H1 (cell line): ENCODE results near the gene SLC30A2. TPM values are rescaled to one million over a fixed set of nuclear protein-coding genes. Genes with fewer than 3 reads are reported as not detected.

Source experiments
- POLR2AphosphoS5 ChIP-seq: IDR thresholded peaks from 2 replicates; pipeline ENCODE4 v1.6.1; 2011; ENCODE audit warnings: low read depth, low read length
- TBP ChIP-seq: IDR thresholded peaks from 2 replicates; pipeline ENCODE4 v1.6.1; 2011; ENCODE audit warnings: low read depth, low read length, improper control_type of control experiment
- polyA plus RNA-seq, 7 experiments: library from polyadenylated mRNA; depleted of rRNA in 3 of 7; stranded (reverse) in 5 of 7; unstranded in 2 of 7; fragments of >200 nt in 5 of 7; fragments of 200-250 nt in 2 of 7; gene quantifications; 1 replicate in 5 of 7; 2 replicates in 1 of 7; 4 replicates in 1 of 7; pipeline versions ENCODE4 v1.2.1 to v1.2.3, GENCODE V29; 2011 to 2013; ENCODE audit warnings: missing spikeins in 2 of 7, mixed read lengths in 2 of 7
- total RNA-seq: library from RNA; stranded (reverse); fragmentation: NEBNext Ultra II Directional; extraction: Animal tissue kit (Norgen Biotek cat#: 25700); gene quantifications from 2 replicates; pipeline ENCODE4 v1.2.1, GENCODE V29; 2021
- TF ChIP-seq, protein P1 (sequence below), 3 experiments: IDR thresholded peaks; 1 replicate in 2 of 3; 2 replicates in 1 of 3; pipeline versions ENCODE4 v1.5.1 to v1.6.1; 2011; ENCODE audit warnings: low read length in 3 of 3, mild to moderate bottlenecking in 3 of 3, inconsistent platforms in 2 of 3, low read depth in 1 of 3, moderate library complexity in 1 of 3; ENCODE audit not compliant: insufficient read depth in 1 of 3; ENCODE audit errors: control extremely low read depth in 1 of 3
- TF ChIP-seq, protein P2 (sequence below): IDR thresholded peaks from 2 replicates; pipeline ENCODE4 v1.6.1; 2012; ENCODE audit warnings: low read length, inconsistent platforms

SLC30A2 gene
- total and polyA plus RNA-seq, 2 of the 8 experiments (the other 6 are each of a cell fraction or from before 2014, with no cell fraction given), result 0.19 to 0.76 TPM

DNA sequence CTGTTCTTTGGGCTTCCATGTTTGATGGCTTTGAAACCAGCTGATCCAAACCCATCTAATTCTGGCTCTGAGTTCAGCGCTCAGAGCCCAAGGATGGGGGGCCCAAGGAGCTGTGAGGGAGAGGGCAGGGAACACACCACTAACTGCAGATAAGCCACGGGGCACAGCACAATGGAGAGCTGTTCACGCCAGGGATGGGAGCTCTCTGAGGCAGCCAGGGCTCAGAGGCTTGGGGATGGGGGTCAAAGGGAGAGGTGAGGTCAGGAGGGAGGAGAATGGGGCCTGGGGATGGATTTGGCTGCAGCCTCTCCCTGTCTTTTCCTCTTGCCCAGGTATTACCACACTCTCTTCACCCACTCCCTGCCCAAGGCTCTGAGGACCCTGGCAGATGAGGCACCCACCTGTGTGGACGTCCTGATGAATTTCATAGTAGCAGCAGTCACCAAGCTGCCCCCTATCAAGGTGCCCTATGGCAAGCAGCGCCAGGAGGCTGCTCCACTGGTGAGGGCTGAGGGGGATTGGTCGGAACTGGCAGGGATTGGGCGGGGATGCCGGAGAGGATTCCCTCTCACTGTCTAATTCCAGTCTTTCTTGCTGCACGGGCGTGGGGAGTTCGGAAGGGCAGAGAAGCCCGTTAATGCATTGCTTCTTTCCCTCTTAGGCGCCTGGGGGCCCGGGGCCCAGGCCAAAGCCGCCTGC, 11.3 kb downstream of the SLC30A2 start (continued):
- TF ChIP-seq, protein P1, sequence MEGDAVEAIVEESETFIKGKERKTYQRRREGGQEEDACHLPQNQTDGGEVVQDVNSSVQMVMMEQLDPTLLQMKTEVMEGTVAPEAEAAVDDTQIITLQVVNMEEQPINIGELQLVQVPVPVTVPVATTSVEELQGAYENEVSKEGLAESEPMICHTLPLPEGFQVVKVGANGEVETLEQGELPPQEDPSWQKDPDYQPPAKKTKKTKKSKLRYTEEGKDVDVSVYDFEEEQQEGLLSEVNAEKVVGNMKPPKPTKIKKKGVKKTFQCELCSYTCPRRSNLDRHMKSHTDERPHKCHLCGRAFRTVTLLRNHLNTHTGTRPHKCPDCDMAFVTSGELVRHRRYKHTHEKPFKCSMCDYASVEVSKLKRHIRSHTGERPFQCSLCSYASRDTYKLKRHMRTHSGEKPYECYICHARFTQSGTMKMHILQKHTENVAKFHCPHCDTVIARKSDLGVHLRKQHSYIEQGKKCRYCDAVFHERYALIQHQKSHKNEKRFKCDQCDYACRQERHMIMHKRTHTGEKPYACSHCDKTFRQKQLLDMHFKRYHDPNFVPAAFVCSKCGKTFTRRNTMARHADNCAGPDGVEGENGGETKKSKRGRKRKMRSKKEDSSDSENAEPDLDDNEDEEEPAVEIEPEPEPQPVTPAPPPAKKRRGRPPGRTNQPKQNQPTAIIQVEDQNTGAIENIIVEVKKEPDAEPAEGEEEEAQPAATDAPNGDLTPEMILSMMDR (IDR thresholded peaks at IDR 0.05; ENCODE audit: control extremely low read depth in 1 of 3, insufficient read depth in 1 of 3, low read depth in 1 of 3, low read length in 3 of 3), result no peak
- TF ChIP-seq, protein P2, sequence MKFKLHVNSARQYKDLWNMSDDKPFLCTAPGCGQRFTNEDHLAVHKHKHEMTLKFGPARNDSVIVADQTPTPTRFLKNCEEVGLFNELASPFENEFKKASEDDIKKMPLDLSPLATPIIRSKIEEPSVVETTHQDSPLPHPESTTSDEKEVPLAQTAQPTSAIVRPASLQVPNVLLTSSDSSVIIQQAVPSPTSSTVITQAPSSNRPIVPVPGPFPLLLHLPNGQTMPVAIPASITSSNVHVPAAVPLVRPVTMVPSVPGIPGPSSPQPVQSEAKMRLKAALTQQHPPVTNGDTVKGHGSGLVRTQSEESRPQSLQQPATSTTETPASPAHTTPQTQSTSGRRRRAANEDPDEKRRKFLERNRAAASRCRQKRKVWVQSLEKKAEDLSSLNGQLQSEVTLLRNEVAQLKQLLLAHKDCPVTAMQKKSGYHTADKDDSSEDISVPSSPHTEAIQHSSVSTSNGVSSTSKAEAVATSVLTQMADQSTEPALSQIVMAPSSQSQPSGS, result no peak
- TF ChIP-seq TBP (no peak), POLR2AphosphoS5 (no peak)
